GM21367 (cell line): ENCODE data around the gene RBP3.

Experiments used
- ATAC-seq: cut with Tn5 transposase; IDR thresholded peaks from one replicate; pipeline ENCODE4 v1.9.1; 2021; ENCODE audit not compliant: unreplicated experiment

RBP3 gene

DNA sequence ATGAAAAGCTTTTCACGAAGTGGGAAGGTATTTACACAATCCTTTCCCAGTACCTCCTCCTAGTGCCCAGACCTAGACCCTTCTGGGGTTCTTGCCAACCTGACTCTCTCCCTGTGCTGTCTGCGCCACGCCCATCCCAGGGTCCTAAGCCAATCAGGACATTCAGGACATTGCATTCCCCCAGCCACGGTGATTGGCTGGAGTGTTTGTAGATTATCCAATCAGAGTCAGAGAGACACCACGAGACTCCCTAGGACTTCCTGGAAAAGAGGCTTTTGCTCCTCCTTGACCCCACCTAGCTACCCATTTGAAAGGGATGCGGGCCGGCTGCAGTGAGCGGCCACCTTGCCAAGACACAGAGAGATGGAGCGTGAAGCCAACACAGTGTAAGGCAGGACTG, 29.5 kb upstream of the RBP3 start:
- no peak for ATAC-seq

DNA sequence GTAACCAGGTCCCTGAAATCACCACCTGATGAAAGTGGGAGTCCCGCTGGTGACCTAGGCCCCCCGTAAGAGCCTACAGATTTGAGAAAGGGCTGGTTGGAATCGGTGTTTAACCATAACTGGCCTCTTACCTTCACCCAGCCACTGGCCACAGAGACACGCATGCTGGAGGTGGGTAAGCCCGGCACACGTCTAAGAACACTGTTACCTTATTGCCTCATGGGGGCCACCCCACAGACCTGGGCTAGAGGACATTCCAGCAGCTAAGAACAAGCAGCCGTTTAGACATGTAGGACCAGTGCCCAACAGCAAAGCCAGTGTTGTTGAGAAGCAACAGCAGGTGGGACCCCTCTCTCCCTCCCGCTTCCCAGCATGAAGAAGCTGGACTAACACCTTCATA, 28.4 kb upstream of the RBP3 start:
- ATAC-seq = no peak

GRCh38 chr10:47320812-47321211, 27.4 kb upstream of the RBP3 start:
- ATAC-seq = no peak

DNA sequence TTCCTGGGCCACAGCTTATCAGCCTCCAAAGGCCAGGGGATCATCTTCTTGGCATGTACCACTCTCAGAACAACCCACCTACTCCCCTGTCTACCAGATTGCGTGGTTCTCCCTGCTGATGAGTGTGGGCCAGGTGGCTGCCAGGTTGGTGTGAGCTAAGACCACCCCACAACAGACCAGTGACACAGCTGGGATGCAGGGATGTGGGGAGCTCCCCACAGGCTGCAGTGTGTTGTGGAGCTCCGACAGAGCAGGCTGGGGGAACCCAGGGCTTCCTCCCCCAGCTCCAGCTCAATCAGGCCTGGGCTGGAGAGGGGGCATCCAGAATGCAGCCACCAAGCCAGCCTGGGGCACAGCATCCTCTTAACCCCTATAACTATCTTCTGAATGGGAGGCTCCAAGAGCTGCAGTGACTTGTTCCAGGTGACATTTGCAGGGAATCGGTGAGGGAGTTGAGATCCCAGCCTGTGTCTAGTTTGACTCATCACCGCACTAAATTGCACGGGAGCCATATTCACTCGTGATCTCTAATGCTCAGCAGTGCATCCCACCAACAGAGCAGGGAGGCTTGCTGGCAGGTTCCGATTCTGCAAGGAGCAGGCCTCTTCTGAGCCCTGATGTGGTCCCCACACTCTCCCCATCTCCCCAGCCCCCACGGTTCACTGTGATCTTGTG, 26.5 kb upstream of the RBP3 start:
- no peak for ATAC-seq

GRCh38 chr10:47322300-47323061, 25.7 kb upstream of the RBP3 start, which contains the start of gene GDF2:
Gene GDF2, plus strand, starts transcription at chr10:47322454. Its CDS starts 215 bp downstream, at chr10:47322669.
- ATAC-seq = no peak

DNA sequence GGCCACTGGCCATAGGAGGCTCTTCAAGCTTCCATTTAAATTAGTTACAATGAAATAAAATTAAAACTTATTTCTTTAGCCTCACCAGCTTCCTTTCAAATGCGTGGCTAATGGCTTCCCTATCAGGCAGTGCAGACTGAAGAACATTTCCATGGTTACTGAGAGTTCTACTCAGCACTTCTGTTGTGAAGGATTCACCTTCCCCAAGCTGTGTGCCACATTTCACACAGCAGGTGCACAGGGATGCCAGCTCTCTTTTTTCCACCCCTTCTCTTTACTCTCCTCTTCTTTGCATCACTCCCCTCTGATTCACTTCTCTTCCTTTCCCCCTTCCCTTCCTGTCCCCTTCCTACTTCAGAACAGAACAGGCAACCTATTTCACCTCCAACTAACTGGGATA, 25.1 kb upstream of the RBP3 start:
- no peak for ATAC-seq

GRCh38 chr10:47323636-47324296, 24.4 kb upstream of the RBP3 start:
- ATAC-seq = no peak

DNA sequence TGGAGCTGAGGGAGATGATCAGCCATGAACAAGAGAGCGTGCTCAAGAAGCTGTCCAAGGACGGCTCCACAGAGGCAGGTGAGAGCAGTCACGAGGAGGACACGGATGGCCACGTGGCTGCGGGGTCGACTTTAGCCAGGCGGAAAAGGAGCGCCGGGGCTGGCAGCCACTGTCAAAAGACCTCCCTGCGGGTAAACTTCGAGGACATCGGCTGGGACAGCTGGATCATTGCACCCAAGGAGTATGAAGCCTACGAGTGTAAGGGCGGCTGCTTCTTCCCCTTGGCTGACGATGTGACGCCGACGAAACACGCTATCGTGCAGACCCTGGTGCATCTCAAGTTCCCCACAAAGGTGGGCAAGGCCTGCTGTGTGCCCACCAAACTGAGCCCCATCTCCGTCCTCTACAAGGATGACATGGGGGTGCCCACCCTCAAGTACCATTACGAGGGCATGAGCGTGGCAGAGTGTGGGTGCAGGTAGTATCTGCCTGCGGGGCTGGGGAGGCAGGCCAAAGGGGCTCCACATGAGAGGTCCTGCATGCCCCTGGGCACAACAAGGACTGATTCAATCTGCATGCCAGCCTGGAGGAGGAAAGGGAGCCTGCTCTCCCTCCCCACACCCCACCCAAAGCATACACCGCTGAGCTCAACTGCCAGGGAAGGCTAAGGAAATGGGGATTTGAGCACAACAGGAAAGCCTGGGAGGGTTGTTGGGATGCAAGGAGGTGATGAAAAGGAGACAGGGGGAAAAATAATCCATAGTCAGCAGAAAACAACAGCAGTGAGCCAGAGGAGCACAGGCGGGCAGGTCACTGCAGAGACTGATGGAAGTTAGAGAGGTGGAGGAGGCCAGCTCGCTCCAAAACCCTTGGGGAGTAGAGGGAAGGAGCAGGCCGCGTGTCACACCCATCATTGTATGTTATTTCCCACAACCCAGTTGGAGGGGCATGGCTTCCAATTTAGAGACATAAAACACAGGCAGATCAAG, 22.6 kb upstream of the RBP3 start:
- no peak for ATAC-seq

GRCh38 chr10:47326306-47326926, 21.7 kb upstream of the RBP3 start:
- no peak for ATAC-seq

- ATAC-seq = no peak
Measured at GRCh38 chr10:47326927-47327330, 21.2 kb upstream of the RBP3 start.

- ATAC-seq = no peak
Measured at GRCh38 chr10:47329855-47330254, 18.3 kb upstream of the RBP3 start.

DNA sequence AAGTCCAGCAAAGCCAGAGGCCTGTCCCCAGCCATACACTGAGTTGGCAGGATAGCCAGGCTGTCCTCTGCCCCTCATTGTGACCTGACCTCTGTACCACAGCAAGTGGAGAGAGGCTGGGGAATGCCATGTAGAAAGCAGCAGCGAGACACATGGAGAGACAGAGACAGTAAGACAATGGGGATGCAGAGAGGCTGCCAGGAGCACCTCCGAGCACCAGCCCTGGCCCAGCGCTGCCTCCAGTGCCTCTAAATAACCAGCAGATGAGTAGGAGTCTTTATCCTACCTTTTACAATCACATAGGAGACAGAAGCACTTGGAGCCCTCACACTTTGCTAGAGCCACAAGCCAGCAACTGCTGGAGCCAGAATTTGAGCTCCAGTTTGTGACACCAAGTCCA, 17.8 kb upstream of the RBP3 start:
- ATAC-seq = no peak

GRCh38 chr10:47330804-47331203, 17.4 kb upstream of the RBP3 start:
- no peak for ATAC-seq

GRCh38 chr10:47331491-47331890, 16.7 kb upstream of the RBP3 start:
- ATAC-seq = no peak

GRCh38 chr10:47331954-47332353, 16.2 kb upstream of the RBP3 start:
- no peak for ATAC-seq

- ATAC-seq = no peak
Measured at GRCh38 chr10:47332371-47332770, 15.8 kb upstream of the RBP3 start.

GRCh38 chr10:47332946-47333345, 15.2 kb upstream of the RBP3 start:
- no peak for ATAC-seq

DNA sequence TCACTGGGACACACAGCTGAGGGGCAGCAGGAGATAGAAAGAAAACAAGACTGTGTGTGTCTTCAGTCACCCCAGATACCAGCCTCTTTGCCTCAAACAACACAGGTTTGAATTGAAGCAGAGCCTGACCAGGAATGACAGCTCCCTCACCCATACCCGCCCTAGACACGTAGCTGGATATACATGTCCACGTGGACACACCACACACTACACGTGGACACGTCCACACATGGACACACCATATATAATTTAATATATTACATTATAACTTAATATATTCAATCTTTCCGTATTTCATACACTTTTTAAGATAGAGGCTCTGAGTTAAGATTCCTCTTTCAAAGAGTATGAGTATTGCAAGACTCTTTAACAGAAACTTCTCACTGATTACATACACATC, 14.6 kb upstream of the RBP3 start:
- ATAC-seq = no peak

DNA sequence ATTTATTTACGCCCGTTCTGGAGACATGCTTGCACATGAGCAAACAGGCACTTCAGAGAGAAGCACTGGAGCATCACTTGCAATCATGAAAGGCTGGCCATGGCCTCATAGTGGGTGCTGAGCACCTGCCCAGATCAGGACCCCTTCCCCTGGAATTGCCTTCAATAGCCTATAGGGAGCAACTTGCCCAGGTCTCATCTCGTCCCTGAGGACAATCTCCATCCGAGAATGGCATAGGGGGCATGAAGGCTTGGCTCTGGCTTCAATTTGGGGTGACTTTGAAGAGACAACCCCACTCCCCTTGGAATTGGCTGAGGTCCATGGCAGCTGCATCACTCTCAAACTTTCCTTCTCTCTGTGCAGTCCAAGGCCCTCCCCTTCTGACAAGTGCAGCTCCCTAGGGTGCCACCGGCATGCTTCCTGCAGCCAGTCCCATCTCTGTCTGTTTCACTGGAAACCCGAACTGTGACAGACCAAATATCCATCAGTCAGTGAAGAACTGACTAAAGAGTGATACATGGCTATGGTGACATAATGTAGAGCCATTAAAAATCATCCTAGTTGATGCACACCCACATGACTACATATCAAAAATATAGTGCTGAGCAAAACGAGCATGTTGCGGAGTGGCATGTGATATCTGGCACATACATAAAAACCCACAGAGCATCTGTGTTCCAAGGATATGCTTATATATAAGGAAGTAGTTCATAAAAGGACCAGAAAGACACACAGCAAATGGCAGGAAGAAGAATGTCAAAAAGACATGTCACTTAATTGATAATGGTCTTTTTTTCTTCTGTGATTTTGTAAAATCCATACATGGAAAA, 13.5 kb upstream of the RBP3 start:
- no peak for ATAC-seq

- ATAC-seq = no peak
Measured at GRCh38 chr10:47335906-47336305, 12.3 kb upstream of the RBP3 start.
